IMR-90 (cell line): ENCODE measurements around the gene C1R. TPM values are rescaled to one million over a fixed set of nuclear protein-coding genes. Genes with fewer than 3 reads are reported as not detected.

Experiments used
- ATAC-seq: fragments of 200-7000 bp; cut with Tn5 transposase; 2 replicates; pipeline ENCODE4 v1.9.1; 2020; ENCODE audit warnings: low read depth, mild to moderate bottlenecking, moderate library complexity
- BruUV-seq: library from RNA; stranded (reverse); fragments of 400-500 nt; replicated peaks from 2 replicates; lab custom pipeline; 2021; lab: Mats Ljungman, UMichigan
- CTCF ChIA-PET: fragments of 300-600 bp; formaldehyde crosslinking; extraction: SDS; loops from one replicate; lab custom pipeline; 2021; ENCODE audit warnings: antibody characterized with exemption; lab: Yijun Ruan, JAX
- POLR2A ChIA-PET: fragments of 300-600 bp; sonication (Branson Sonifier 250); formaldehyde crosslinking; loops from one replicate; lab custom pipeline; 2022; ENCODE audit warnings: antibody characterized with exemption; ENCODE audit not compliant: unreplicated experiment; lab: Charles Lee
- DNase-seq: peaks from one replicate; pipeline ENCODE4 v3.0.0; 2013
- H2AFZ ChIP-seq: replicated peaks from 2 replicates; pipeline ENCODE3; 2013; ENCODE audit warnings: low read length, mild to moderate bottlenecking; ENCODE audit not compliant: poor library complexity
- H2AK5ac ChIP-seq: 2 replicates; pipeline ENCODE4 v1.6.1; 2013; ENCODE audit warnings: low read depth, low read length, inconsistent platforms
- H2AK9ac ChIP-seq: replicated peaks from 2 replicates; pipeline ENCODE3; 2013; ENCODE audit warnings: mild to moderate bottlenecking, low read depth, low read length, moderate library complexity; ENCODE audit not compliant: poor library complexity
- H2BK120ac ChIP-seq: 2 replicates; pipeline ENCODE4 v1.6.1; 2013; ENCODE audit warnings: low read depth, low read length, inconsistent platforms
- H2BK15ac ChIP-seq: 3 replicates; pipeline ENCODE4 v1.6.1; 2013; ENCODE audit warnings: low read depth, low read length, inconsistent platforms
- H2BK20ac ChIP-seq: 2 replicates; pipeline ENCODE4 v1.6.1; 2013; ENCODE audit warnings: low read depth, mild to moderate bottlenecking, inconsistent platforms, low read length, moderate library complexity
- H2BK5ac ChIP-seq: 2 replicates; pipeline ENCODE4 v1.6.1; 2013; ENCODE audit warnings: mild to moderate bottlenecking, low read depth, low read length, inconsistent platforms; ENCODE audit not compliant: poor library complexity, severe bottlenecking
- H3K14ac ChIP-seq: replicated peaks from 2 replicates; pipeline ENCODE4 v1.6.1; 2013; ENCODE audit warnings: low read depth, low read length, inconsistent platforms
- H3K18ac ChIP-seq: 2 replicates; pipeline ENCODE4 v1.6.1; 2013; ENCODE audit warnings: low read depth, low read length, control low read depth
- H3K23ac ChIP-seq: 2 replicates; pipeline ENCODE4 v1.6.1; 2013; ENCODE audit warnings: low read depth, low read length, inconsistent platforms
- H3K27ac ChIP-seq: 2 replicates; pipeline ENCODE4 v1.5.1; 2013; ENCODE audit warnings: mild to moderate bottlenecking, control low read depth, low read length; ENCODE audit not compliant: insufficient read depth
- H3K27me3 ChIP-seq: 2 replicates; pipeline ENCODE4 v1.6.1; 2013; ENCODE audit warnings: low read length; ENCODE audit not compliant: control insufficient read depth, insufficient read depth
- H3K36me3 ChIP-seq: 2 replicates; pipeline ENCODE4 v1.6.1; 2013; ENCODE audit warnings: low read length, mixed read lengths; ENCODE audit not compliant: control insufficient read depth, insufficient read depth
- H3K4ac ChIP-seq: 2 replicates; pipeline ENCODE4 v1.6.1; 2013; ENCODE audit warnings: low read depth, low read length, inconsistent platforms
- H3K4me1 ChIP-seq: 2 replicates; pipeline ENCODE4 v1.6.1; 2013; ENCODE audit warnings: low read length, mixed read lengths; ENCODE audit not compliant: control insufficient read depth, insufficient read depth
- H3K4me2 ChIP-seq: 2 replicates; pipeline ENCODE4 v1.6.1; 2013; ENCODE audit warnings: low read depth, mild to moderate bottlenecking, control low read depth, low read length, moderate library complexity
- H3K4me3 ChIP-seq: 2 replicates; pipeline ENCODE4 v1.5.1; 2013; ENCODE audit warnings: low read depth, mild to moderate bottlenecking, control low read depth, low read length, moderate library complexity; ENCODE audit not compliant: insufficient read depth
- H3K56ac ChIP-seq: 2 replicates; pipeline ENCODE4 v1.6.1; 2013; ENCODE audit warnings: low read length, inconsistent platforms; ENCODE audit not compliant: insufficient read depth; ENCODE audit errors: extremely low read depth
- H3K79me1 ChIP-seq, 2 experiments: 2 replicates each; pipeline ENCODE4 v1.6.1; 2013; ENCODE audit warnings: low read length in 2 of 2, inconsistent platforms in 1 of 2, low read depth in 1 of 2
- H3K9ac ChIP-seq: 2 replicates; pipeline ENCODE4 v1.6.1; 2013; ENCODE audit warnings: low read depth, low read length, control low read depth
- H3K9me1 ChIP-seq: 2 replicates; pipeline ENCODE4 v1.6.1; 2013; ENCODE audit warnings: low read length, inconsistent platforms; ENCODE audit not compliant: insufficient read depth
- H3K9me3 ChIP-seq: 2 replicates; pipeline ENCODE4 v1.6.1; 2013; ENCODE audit warnings: low read length; ENCODE audit not compliant: control insufficient read depth, insufficient read depth
- H4K20me1 ChIP-seq: 2 replicates; pipeline ENCODE4 v1.6.1; 2013; ENCODE audit warnings: low read length, inconsistent platforms; ENCODE audit not compliant: insufficient read depth
- H4K5ac ChIP-seq: 2 replicates; pipeline ENCODE4 v1.6.1; 2013; ENCODE audit warnings: mild to moderate bottlenecking, low read depth, low read length, control low read depth
- H4K8ac ChIP-seq, 2 experiments: 2 replicates each; pipeline ENCODE4 v1.6.1; 2013; ENCODE audit warnings: low read depth in 2 of 2, low read length in 2 of 2, control low read depth in 1 of 2, inconsistent platforms in 1 of 2
- H4K91ac ChIP-seq: 2 replicates; pipeline ENCODE4 v1.6.1; 2013; ENCODE audit warnings: low read depth, low read length, inconsistent platforms; ENCODE audit not compliant: insufficient read depth
- BHLHE40 ChIP-seq: fragments of 150-350 bp; IDR thresholded peaks from 2 replicates; pipeline ENCODE4 v1.6.1; 2016; ENCODE audit warnings: mild to moderate bottlenecking, low read depth, low read length
- CEBPB ChIP-seq: IDR thresholded peaks from 2 replicates; pipeline ENCODE4 v1.6.1; 2012; ENCODE audit warnings: low read depth, low read length, improper control_type of control experiment
- CHD1 ChIP-seq: IDR thresholded peaks from 2 replicates; pipeline ENCODE4 v1.6.1; 2012; ENCODE audit warnings: low read depth, low read length, improper control_type of control experiment
- FOS ChIP-seq: fragments of 150-350 bp; IDR thresholded peaks from 2 replicates; pipeline ENCODE4 v1.6.1; 2016; ENCODE audit warnings: low read depth, low read length
- MAFK ChIP-seq: IDR thresholded peaks from 2 replicates; pipeline ENCODE4 v1.6.1; 2012; ENCODE audit warnings: low read depth, low read length, improper control_type of control experiment
- MAZ ChIP-seq: IDR thresholded peaks from 2 replicates; pipeline ENCODE4 v1.6.1; 2012; ENCODE audit warnings: low read depth, mild to moderate bottlenecking, low read length, improper control_type of control experiment, moderate library complexity, borderline replicate concordance
- MXI1 ChIP-seq: IDR thresholded peaks from 2 replicates; pipeline ENCODE4 v1.6.1; 2012; ENCODE audit warnings: low read depth, mild to moderate bottlenecking, low read length, moderate library complexity, borderline replicate concordance
- NFE2L2 ChIP-seq: fragments of 150-350 bp; IDR thresholded peaks from 2 replicates; pipeline ENCODE4 v1.6.1; 2016; ENCODE audit warnings: low read depth, mild to moderate bottlenecking, low read length
- POLR2A ChIP-seq: IDR thresholded peaks from 2 replicates; pipeline ENCODE4 v1.6.1; 2012; ENCODE audit warnings: mild to moderate bottlenecking, low read depth, low read length
- RAD21 ChIP-seq: IDR thresholded peaks from 2 replicates; pipeline ENCODE4 v1.6.1; 2012; ENCODE audit warnings: low read length, improper control_type of control experiment
- RCOR1 ChIP-seq: IDR thresholded peaks from 2 replicates; pipeline ENCODE4 v1.6.1; 2012; ENCODE audit warnings: mild to moderate bottlenecking, low read length, improper control_type of control experiment; ENCODE audit not compliant: insufficient replicate concordance
- RFX5 ChIP-seq: IDR thresholded peaks from 2 replicates; pipeline ENCODE4 v1.8.0; 2012; ENCODE audit warnings: low read depth, mild to moderate bottlenecking, low read length, moderate library complexity
- SMC3 ChIP-seq: fragments of 150-350 bp; IDR thresholded peaks from 2 replicates; pipeline ENCODE4 v1.6.1; 2016; ENCODE audit warnings: low read depth, mild to moderate bottlenecking, antibody characterized with exemption, low read length, moderate library complexity
- WGBS, 2 experiments: methylation state at CpG; one replicate each; pipeline versions ENCODE4 v1.1.5 to v1.1.7; 2013; ENCODE audit warnings: missing lambda C conversion rate in 2 of 2; ENCODE audit not compliant: insufficient read length in 1 of 2; ENCODE audit errors: extremely low coverage in 2 of 2; 5-methylcytosine and 5-hydroxymethylcytosine counted together
- dilution Hi-C: fragments of 300-500 bp; cut with HindIII; formaldehyde crosslinking; loops from one replicate; pipeline ENCODE4 v1.14.3; 2018; ENCODE audit warnings: low sequenced_read_pairs; ENCODE audit not compliant: unreplicated experiment
- in situ Hi-C: fragments of 300-500 bp; cut with MboI; formaldehyde crosslinking; loops from 3 replicates; pipeline ENCODE4 v1.14.3; 2019; ENCODE audit warnings: low sequenced_read_pairs, inconsistent platforms, mixed read lengths
- intact Hi-C: fragments of 100-400 bp; cut with micrococcal nuclease; formaldehyde crosslinking; loops from 2 replicates; pipeline ENCODE4 v1.10.0; 2022
- polyA plus RNA-seq, 3 experiments: library from polyadenylated mRNA; depleted of rRNA; stranded (reverse); fragments of >200 nt; gene quantifications; 2 replicates each; pipeline ENCODE4 v1.2.3, GENCODE V29; 2012; ENCODE audit warnings: low replicate concordance in 1 of 3
- total RNA-seq: library from RNA; depleted of rRNA; stranded (reverse); fragments of >200 nt; gene quantifications from 2 replicates; pipeline ENCODE4 v1.2.3, GENCODE V29; 2012
- TF ChIP-seq, protein P1 (sequence below): fragments of 150-350 bp; IDR thresholded peaks from 2 replicates; pipeline ENCODE4 v1.6.1; 2017; ENCODE audit warnings: mild to moderate bottlenecking, antibody characterized with exemption, low read length, low read depth
- TF ChIP-seq, protein P2 (sequence below): fragments of 150-350 bp; IDR thresholded peaks from 2 replicates; pipeline ENCODE4 v1.6.1; 2016; ENCODE audit warnings: low read depth, mild to moderate bottlenecking, low read length, moderate library complexity, borderline replicate concordance
- TF ChIP-seq, protein P3 (sequence below): conservative IDR thresholded peaks from 2 replicates; pipeline ENCODE4 v1.5.1; 2012; ENCODE audit warnings: mild to moderate bottlenecking, low read depth, low read length, improper control_type of control experiment

Gene C1R
- total and polyA plus RNA-seq, 2 of the 4 experiments (the other 2 are of a cell fraction) = 38.4 to 165 TPM

DNA sequence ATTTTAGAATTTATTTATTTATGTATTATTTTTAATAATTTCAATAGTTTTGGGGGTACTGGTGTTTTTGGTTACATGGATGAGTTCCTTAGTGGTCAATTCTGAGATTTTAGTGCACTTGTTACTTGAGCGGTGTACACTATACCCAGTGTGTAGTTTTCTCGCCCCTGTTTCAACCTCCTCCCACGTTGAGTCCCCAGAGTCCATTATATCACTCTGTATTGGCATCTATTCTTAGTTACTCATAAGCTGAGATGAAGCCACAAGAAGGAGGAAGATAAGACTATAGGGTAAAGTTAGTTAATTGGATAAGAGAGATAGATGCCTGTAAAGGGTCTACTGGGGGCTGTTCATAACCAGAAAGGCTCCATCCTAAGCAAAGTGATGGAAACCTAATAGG, 27.7 kb downstream of the C1R start:
- Histone ChIP-seq H3K9me3 (no peaks in the 10 kb centered on the region), H2BK120ac (no peak overlapping the region), H3K56ac (no peak overlapping the region), H3K14ac (no peak overlapping the region), H3K4ac (no peak overlapping the region), H3K4me3 (no peak overlapping the region), H3K9ac (no peak overlapping the region), H2AFZ (no peak overlapping the region), H3K18ac (no peak overlapping the region), H3K9me1 (peaks cover 20% of the 10 kb centered on the region), H4K8ac (no peak overlapping the region), H2AK5ac (no peak overlapping the region), H2BK5ac (no peak overlapping the region), H3K36me3 (peaks cover 45% of the 10 kb centered on the region), H3K27me3 (no peaks in the 10 kb centered on the region), H4K5ac (no peak overlapping the region), H4K91ac (no peak overlapping the region), H3K4me1 (peaks cover 19% of the 10 kb centered on the region), H2BK20ac (no peak overlapping the region), H2BK15ac (no peak overlapping the region), H2AK9ac (no peak overlapping the region), H4K20me1 (no peaks in the 10 kb centered on the region), H3K79me1 (peaks cover 4 to 10% of the 10 kb centered on the region in 2 experiments; a peak in 3 of 4 replicates), H3K4me2 (no peak overlapping the region), H3K23ac (no peak overlapping the region), H3K27ac (no peak overlapping the region)
- DNase-seq (no peak), ATAC-seq (no peak)
- no TSS peak for BruUV-seq
- in situ Hi-C loops (loop anchor here (5.0 to 25.0 kb wide), 2 partner anchors 48 to 573 kb away; no protein-coding TSS in a partner anchor), intact Hi-C loops (no loop called here), dilution Hi-C loops (no loop called here)
- CTCF ChIA-PET = no interaction called here
- WGBS, 2 experiments = no CpG with 5 or more reads among the region's 3 CpGs
- TF ChIP-seq FOS = no peak
- TF ChIP-seq, protein P1, sequence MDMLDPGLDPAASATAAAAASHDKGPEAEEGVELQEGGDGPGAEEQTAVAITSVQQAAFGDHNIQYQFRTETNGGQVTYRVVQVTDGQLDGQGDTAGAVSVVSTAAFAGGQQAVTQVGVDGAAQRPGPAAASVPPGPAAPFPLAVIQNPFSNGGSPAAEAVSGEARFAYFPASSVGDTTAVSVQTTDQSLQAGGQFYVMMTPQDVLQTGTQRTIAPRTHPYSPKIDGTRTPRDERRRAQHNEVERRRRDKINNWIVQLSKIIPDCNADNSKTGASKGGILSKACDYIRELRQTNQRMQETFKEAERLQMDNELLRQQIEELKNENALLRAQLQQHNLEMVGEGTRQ = no peak
- TF ChIP-seq, protein P2, sequence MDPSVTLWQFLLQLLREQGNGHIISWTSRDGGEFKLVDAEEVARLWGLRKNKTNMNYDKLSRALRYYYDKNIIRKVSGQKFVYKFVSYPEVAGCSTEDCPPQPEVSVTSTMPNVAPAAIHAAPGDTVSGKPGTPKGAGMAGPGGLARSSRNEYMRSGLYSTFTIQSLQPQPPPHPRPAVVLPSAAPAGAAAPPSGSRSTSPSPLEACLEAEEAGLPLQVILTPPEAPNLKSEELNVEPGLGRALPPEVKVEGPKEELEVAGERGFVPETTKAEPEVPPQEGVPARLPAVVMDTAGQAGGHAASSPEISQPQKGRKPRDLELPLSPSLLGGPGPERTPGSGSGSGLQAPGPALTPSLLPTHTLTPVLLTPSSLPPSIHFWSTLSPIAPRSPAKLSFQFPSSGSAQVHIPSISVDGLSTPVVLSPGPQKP = no peak
- no peak for TF ChIP-seq MAZ
- TF ChIP-seq CEBPB = no peak
- no peak for TF ChIP-seq BHLHE40
- TF ChIP-seq MAFK = no peak
- TF ChIP-seq SMC3 = no peak
- TF ChIP-seq POLR2A = no peak
- no peak for TF ChIP-seq RCOR1
- TF ChIP-seq RAD21 = no peak
- TF ChIP-seq RFX5 = no peak
- TF ChIP-seq CHD1 = no peak
- TF ChIP-seq, protein P3, sequence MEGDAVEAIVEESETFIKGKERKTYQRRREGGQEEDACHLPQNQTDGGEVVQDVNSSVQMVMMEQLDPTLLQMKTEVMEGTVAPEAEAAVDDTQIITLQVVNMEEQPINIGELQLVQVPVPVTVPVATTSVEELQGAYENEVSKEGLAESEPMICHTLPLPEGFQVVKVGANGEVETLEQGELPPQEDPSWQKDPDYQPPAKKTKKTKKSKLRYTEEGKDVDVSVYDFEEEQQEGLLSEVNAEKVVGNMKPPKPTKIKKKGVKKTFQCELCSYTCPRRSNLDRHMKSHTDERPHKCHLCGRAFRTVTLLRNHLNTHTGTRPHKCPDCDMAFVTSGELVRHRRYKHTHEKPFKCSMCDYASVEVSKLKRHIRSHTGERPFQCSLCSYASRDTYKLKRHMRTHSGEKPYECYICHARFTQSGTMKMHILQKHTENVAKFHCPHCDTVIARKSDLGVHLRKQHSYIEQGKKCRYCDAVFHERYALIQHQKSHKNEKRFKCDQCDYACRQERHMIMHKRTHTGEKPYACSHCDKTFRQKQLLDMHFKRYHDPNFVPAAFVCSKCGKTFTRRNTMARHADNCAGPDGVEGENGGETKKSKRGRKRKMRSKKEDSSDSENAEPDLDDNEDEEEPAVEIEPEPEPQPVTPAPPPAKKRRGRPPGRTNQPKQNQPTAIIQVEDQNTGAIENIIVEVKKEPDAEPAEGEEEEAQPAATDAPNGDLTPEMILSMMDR = no peak
- no peak for TF ChIP-seq NFE2L2
- no peak for TF ChIP-seq MXI1
- POLR2A ChIA-PET = no interaction called here
